Myometrial cell (primary cell): ENCODE results near the gene GSTP1. TPM values are rescaled to one million over a fixed set of nuclear protein-coding genes. Genes with fewer than 3 reads are reported as not detected.

ENCODE experiments used
- total RNA-seq: library from RNA; depleted of rRNA; stranded (reverse); fragments of >200 nt; gene quantifications from 2 replicates; pipeline ENCODE4 v1.2.3, GENCODE V29; 2015

The GSTP1 gene
- 1,006 and 1,636 TPM in 2 replicates for total RNA-seq

DNA sequence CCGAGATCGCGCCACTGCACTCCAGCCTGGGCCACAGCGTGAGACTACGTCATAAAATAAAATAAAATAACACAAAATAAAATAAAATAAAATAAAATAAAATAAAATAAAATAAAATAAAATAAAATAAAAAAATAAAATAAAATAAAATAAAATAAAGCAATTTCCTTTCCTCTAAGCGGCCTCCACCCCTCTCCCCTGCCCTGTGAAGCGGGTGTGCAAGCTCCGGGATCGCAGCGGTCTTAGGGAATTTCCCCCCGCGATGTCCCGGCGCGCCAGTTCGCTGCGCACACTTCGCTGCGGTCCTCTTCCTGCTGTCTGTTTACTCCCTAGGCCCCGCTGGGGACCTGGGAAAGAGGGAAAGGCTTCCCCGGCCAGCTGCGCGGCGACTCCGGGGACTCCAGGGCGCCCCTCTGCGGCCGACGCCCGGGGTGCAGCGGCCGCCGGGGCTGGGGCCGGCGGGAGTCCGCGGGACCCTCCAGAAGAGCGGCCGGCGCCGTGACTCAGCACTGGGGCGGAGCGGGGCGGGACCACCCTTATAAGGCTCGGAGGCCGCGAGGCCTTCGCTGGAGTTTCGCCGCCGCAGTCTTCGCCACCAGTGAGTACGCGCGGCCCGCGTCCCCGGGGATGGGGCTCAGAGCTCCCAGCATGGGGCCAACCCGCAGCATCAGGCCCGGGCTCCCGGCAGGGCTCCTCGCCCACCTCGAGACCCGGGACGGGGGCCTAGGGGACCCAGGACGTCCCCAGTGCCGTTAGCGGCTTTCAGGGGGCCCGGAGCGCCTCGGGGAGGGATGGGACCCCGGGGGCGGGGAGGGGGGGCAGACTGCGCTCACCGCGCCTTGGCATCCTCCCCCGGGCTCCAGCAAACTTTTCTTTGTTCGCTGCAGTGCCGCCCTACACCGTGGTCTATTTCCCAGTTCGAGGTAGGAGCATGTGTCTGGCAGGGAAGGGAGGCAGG is at the start of gene GSTP1:
TSS of gene GSTP1 (plus strand) at position 566 of the 958 bp plus-strand sequence. CDS start at position 598, 32 bp downstream.

DNA sequence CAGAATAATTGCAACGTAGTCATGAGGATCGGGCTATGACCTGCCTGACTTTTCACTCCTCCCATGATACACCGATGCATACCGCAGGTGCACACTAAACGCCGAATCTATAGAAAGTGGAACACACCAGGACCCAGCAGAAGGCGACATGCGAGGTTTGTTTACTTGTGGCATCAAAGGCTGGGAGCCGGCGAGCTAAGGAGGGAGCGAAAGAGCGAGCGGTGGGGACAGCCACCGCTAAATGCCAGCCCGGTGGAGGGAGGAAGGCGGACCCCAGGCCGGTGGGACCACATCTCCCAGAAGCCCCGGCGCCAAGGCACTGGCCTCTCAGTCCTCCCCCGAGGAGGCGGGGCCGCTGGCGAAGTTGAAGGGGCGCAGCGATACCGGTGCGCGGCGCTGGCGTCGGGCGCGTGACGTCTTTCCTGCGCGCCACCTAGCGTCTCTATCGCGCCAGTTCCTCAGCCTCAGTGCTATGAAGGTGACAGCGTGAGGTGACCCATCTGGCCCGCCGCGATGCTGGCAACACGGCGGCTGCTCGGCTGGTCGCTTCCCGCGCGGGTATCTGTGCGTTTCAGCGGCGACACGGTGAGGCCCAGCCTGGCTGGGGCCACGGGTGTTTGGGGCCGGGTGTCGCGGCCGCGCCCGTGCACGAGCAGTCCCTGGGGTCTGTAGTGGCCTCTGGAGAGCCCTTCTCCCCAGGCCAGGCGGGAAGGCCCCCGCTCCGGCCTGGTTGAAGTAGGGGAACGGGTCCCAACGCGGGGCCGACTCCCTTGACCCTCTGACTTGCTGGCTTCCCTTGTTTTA is 23.1 kb downstream of the GSTP1 start, which contains the start of gene NDUFV1:
TSS of gene NDUFV1 (plus strand) at position 445 of the 804 bp plus-strand sequence. CDS start at position 514, 69 bp downstream.

DNA sequence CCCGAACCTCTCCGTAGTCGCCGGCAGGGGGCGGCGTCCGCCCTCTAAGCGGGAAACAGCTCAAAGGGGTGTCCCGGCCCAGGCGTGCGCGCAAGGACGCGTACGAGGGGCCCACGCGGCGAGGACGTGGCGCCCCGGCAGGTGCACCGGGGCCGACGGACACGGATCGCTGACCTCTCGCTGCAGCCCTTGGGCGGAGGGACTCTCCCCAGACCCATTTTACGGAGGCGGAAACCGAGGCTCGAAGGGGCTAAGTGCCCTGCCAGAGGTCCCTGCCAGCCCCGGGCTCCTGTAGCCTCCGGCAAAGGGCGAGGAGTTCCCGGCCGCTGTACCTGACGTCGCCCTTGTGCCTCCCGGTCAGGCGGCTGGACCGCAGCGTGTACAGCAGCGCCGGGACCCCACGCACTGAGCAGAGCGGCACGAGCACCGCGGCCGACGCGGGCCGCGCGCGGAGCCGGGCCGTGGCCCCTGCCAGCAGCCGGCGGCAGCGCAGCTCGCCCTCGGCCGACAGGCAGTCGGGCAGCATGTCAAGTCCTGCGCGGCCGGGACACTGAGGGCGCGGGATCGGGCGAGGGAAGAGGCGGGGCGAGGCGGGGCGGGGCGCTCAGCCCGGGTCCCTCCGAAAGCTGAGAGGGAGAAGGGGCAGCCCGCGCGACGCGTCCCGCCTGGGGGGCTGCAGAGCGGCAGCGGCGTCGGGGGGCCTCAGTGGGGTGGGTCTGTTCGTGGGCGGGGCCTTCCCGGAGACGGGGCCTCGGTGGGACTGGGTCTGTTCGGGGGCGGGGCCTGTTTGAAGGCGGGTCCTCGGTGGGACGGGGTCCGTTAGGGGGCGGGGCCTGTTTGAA is 46.0 kb downstream of the GSTP1 start, which contains the start of gene NUDT8:
TSS of gene NUDT8 (minus strand) at position 552 of the 842 bp plus-strand sequence. CDS start at position 526, 26 bp downstream.

Other genes with a start within 250 kb of the GSTP1 start
- 123 and 166 TPM in 2 replicates for gene POLD4, start 230.3 kb upstream of the GSTP1 start, total RNA-seq
- gene CLCF1, start 210.2 kb upstream of the GSTP1 start, total RNA-seq = 6.3 and 11.2 TPM in 2 replicates
- 3.0 and 6.1 TPM in 2 replicates for gene RAD9A, start 191.8 kb upstream of the GSTP1 start, total RNA-seq
- 306 and 335 TPM in 2 replicates for gene PPP1CA, start 182.0 kb upstream of the GSTP1 start, total RNA-seq
- gene TBC1D10C, start 179.7 kb upstream of the GSTP1 start, total RNA-seq = not detected in 2 replicates
- 0.86 TPM in 1 of 2 replicates, not detected in the other for gene CARNS1, start 168.1 kb upstream of the GSTP1 start, total RNA-seq
- 64.0 and 77.3 TPM in 2 replicates for gene RPS6KB2, start 155.3 kb upstream of the GSTP1 start, total RNA-seq
- 0.89 TPM in 1 of 2 replicates, not detected in the other for gene PTPRCAP, start 146.1 kb upstream of the GSTP1 start, total RNA-seq
- 109 and 128 TPM in 2 replicates for gene CORO1B, start 140.3 kb upstream of the GSTP1 start, total RNA-seq
- gene GPR152, start 131.1 kb upstream of the GSTP1 start, total RNA-seq = not detected in 2 replicates
- gene CABP4, start 128.5 kb upstream of the GSTP1 start, total RNA-seq = not detected in 2 replicates
- 27.4 and 56.9 TPM in 2 replicates for gene TMEM134, start 114.6 kb upstream of the GSTP1 start, total RNA-seq
- gene AIP, start 100.8 kb upstream of the GSTP1 start, total RNA-seq = 63.6 and 75.2 TPM in 2 replicates
- 29.2 and 30.3 TPM in 2 replicates for gene PITPNM1, start 78.4 kb upstream of the GSTP1 start, total RNA-seq
- gene CDK2AP2, start 75.7 kb upstream of the GSTP1 start, total RNA-seq = 41.2 and 48.4 TPM in 2 replicates
- gene CABP2, start 60.4 kb upstream of the GSTP1 start, total RNA-seq = not detected in 2 replicates
- gene NDUFV1, start 23.1 kb downstream of the GSTP1 start, total RNA-seq = 248 and 322 TPM in 2 replicates
- 13.6 and 14.1 TPM in 2 replicates for gene NUDT8, start 46.1 kb downstream of the GSTP1 start, total RNA-seq
- not detected in 2 replicates for gene TBX10, start 56.0 kb downstream of the GSTP1 start, total RNA-seq
- gene ACY3, start 66.9 kb downstream of the GSTP1 start, total RNA-seq = 0.35 TPM in 1 of 2 replicates, not detected in the other
- not detected in 2 replicates for gene ALDH3B2, start 90.8 kb downstream of the GSTP1 start, total RNA-seq